Keratinocyte (primary cell): ENCODE results near the gene CORO7.

Experiments
- EZH2 ChIP-seq: IDR thresholded peaks from one replicate; pipeline ENCODE4 v1.6.1; 2012; ENCODE audit warnings: inconsistent platforms, mild to moderate bottlenecking, low read length, moderate library complexity
- TF ChIP-seq, protein P1 (sequence below), 3 experiments: IDR thresholded peaks in 1 of 3; conservative IDR thresholded peaks in 1 of 3; optimal IDR thresholded peaks in 1 of 3; 2 replicates in 2 of 3; 3 replicates in 1 of 3; pipeline versions ENCODE3 to v1.5.1; 2011; ENCODE audit warnings: low read length in 3 of 3, mild to moderate bottlenecking in 3 of 3, moderate library complexity in 2 of 3, control low read depth in 1 of 3, inconsistent platforms in 1 of 3; ENCODE audit not compliant: insufficient read depth in 2 of 3; ENCODE audit errors: extremely low read depth in 1 of 3

DNA sequence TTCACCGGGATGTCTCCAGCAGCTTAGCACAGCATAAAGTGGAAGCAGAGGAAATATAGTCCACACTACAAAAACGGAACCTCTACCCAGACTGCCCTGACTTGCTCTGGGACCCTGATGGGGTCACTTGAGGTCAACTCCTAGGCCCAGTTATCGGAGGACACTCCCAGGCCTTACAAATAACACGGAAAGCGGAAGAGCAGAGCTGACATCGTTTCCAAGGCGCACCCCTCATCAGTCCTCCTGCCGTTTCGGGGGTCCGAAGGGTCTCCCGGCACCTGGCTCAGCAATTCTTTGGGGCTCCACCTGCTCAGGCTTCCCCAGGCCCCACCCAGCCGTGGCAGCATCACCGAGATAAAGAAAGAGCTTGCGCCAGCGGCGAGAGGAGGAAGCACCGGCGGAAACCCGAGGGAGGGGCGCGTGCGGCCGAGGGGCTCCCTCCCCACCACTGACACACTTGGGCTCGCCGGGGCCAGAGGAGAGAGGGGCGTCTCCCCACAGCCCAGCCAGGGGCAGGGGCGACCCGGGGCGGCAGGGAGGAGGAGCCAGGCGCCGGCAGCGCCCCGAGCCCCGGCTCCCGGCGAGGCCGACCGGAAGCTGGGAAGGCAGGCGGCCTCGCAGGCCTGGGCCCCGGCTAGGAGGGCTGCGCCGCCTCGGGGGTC lies 727 bp downstream of the CORO7 start:
- TF ChIP-seq, protein P1, sequence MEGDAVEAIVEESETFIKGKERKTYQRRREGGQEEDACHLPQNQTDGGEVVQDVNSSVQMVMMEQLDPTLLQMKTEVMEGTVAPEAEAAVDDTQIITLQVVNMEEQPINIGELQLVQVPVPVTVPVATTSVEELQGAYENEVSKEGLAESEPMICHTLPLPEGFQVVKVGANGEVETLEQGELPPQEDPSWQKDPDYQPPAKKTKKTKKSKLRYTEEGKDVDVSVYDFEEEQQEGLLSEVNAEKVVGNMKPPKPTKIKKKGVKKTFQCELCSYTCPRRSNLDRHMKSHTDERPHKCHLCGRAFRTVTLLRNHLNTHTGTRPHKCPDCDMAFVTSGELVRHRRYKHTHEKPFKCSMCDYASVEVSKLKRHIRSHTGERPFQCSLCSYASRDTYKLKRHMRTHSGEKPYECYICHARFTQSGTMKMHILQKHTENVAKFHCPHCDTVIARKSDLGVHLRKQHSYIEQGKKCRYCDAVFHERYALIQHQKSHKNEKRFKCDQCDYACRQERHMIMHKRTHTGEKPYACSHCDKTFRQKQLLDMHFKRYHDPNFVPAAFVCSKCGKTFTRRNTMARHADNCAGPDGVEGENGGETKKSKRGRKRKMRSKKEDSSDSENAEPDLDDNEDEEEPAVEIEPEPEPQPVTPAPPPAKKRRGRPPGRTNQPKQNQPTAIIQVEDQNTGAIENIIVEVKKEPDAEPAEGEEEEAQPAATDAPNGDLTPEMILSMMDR (optimal IDR thresholded peaks at IDR 0.05 in 1 of 3, IDR thresholded peaks at IDR 0.05 in 1 of 3, conservative IDR thresholded peaks at IDR 0.05 in 1 of 3; ENCODE audit: extremely low read depth in 1 of 3, insufficient read depth in 2 of 3, low read length in 3 of 3), result no peak
- no peak for TF ChIP-seq EZH2
